ENCODE measurements around the gene PDCD4.

Gene PDCD4

GRCh38 chr10:110936757-110937156 is 65.0 kb downstream of the PDCD4 start:
- Histone ChIP-seq H3K4me1 (ENCODE audit: insufficient read depth, low read length) (peaks cover 7% of the 10 kb centered on the region), H3K36me3 (ENCODE audit: insufficient read depth, low read length) (no peaks in the 10 kb centered on the region), H3K9ac (ENCODE audit: low read depth, low read length) (no peak overlapping the region), H3K27ac (ENCODE audit: low read depth, low read length) (no peak overlapping the region), H3K4me3 (ENCODE audit: low read length) (no peak overlapping the region), H3K9me3 (ENCODE audit: insufficient read depth, low read depth, low read length) (no peaks in the 10 kb centered on the region), H3K27me3 (ENCODE audit: insufficient read depth, low read length) (no peaks in the 10 kb centered on the region)
- 96% methylated on average over 18 of the region's 18 CpGs for WGBS

DNA sequence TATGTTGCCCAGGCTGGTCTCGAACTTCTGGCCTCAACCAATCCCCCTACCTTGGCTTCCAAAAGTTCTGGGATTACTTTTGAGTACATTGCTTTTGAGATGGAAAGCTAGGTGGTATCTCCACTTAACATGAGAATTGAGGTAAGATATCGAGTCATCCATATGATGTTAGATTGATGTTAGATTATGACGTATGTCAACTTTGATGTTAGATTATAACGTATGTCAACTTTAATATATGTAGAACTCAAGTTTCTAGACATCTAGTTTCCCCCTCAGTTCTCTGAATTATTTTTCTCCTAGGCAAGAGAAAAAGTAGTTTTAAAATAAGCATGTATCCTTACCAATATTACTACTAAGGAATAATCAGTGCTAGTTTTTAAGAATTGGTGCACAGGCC is 67.7 kb downstream of the PDCD4 start:
- Histone ChIP-seq H3K4me3 (ENCODE audit: low read length) (no peak overlapping the region), H3K27ac (ENCODE audit: low read depth, low read length) (no peak overlapping the region), H3K9ac (ENCODE audit: low read depth, low read length) (no peak overlapping the region), H3K27me3 (ENCODE audit: insufficient read depth, low read length) (no peaks in the 10 kb centered on the region), H3K4me1 (ENCODE audit: insufficient read depth, low read length) (peaks cover 5% of the 10 kb centered on the region; the same call in 1 of the 2 replicates), H3K9me3 (ENCODE audit: insufficient read depth, low read depth, low read length) (no peaks in the 10 kb centered on the region), H3K36me3 (ENCODE audit: insufficient read depth, low read length) (peaks cover 5% of the 10 kb centered on the region; the same call in 1 of the 2 replicates)
- 100% methylated on average over 1 of the region's 4 CpGs for WGBS

- H3K4me1 ChIP-seq (ENCODE audit: insufficient read depth, low read length), result peaks cover 13% of the 10 kb centered on the region; the same call in 1 of the 2 replicates
- no peaks in the 10 kb centered on the region for H3K27me3 ChIP-seq (ENCODE audit: insufficient read depth, low read length)
- H3K9me3 ChIP-seq (ENCODE audit: insufficient read depth, low read depth, low read length), result no peaks in the 10 kb centered on the region
- H3K4me3 ChIP-seq (ENCODE audit: low read length), result no peak overlapping the region
- no peak overlapping the region for H3K27ac ChIP-seq (ENCODE audit: low read depth, low read length)
- WGBS, result 92% methylated on average over 5 of the region's 5 CpGs
- H3K9ac ChIP-seq (ENCODE audit: low read depth, low read length), result no peak overlapping the region
- peaks cover 5% of the 10 kb centered on the region; the same call in 1 of the 2 replicates for H3K36me3 ChIP-seq (ENCODE audit: insufficient read depth, low read length)
These were observed 73.2 kb downstream of the PDCD4 start for GRCh38 chr10:110944792-110945396.

- no peaks in the 10 kb centered on the region for H3K9me3 ChIP-seq (ENCODE audit: insufficient read depth, low read depth, low read length)
- H3K36me3 ChIP-seq (ENCODE audit: insufficient read depth, low read length), result peaks cover 5% of the 10 kb centered on the region; the same call in 1 of the 2 replicates
- no peak overlapping the region for H3K9ac ChIP-seq (ENCODE audit: low read depth, low read length)
- WGBS, result 78% methylated on average over 1 of the region's 1 CpG
- H3K4me3 ChIP-seq (ENCODE audit: low read length), result no peak overlapping the region
- H3K27me3 ChIP-seq (ENCODE audit: insufficient read depth, low read length), result no peaks in the 10 kb centered on the region
- peaks cover 13% of the 10 kb centered on the region; the same call in 1 of the 2 replicates for H3K4me1 ChIP-seq (ENCODE audit: insufficient read depth, low read length)
- no peak overlapping the region for H3K27ac ChIP-seq (ENCODE audit: low read depth, low read length)
These were observed 74.8 kb downstream of the PDCD4 start for GRCh38 chr10:110946496-110946895.

GRCh38 chr10:110947061-110947595 is 75.4 kb downstream of the PDCD4 start:
- no peak overlapping the region for H3K27ac ChIP-seq (ENCODE audit: low read depth, low read length)
- H3K9me3 ChIP-seq (ENCODE audit: insufficient read depth, low read depth, low read length), result no peaks in the 10 kb centered on the region

More at GRCh38 chr10:110947061-110947595, 75.4 kb downstream of the PDCD4 start:
- H3K36me3 ChIP-seq (ENCODE audit: insufficient read depth, low read length), result peaks cover 5% of the 10 kb centered on the region
- peaks cover 10% of the 10 kb centered on the region; the same call in 1 of the 2 replicates for H3K4me1 ChIP-seq (ENCODE audit: insufficient read depth, low read length)
- H3K9ac ChIP-seq (ENCODE audit: low read depth, low read length), result no peak overlapping the region
- WGBS, result 85% methylated on average over 4 of the region's 4 CpGs
- no peak overlapping the region for H3K4me3 ChIP-seq (ENCODE audit: low read length)
- no peaks in the 10 kb centered on the region for H3K27me3 ChIP-seq (ENCODE audit: insufficient read depth, low read length)
